NCI-H146 treated with DMSO at 0.1 percent for 48 hours (cell line): ENCODE results near the gene NDUFV1.
"Not testable (repeated sequence)": the region's sequence is repeated elsewhere in the genome, so short reads cannot be mapped to it uniquely, and the experiment has no call there.

Experiments
- DNase-seq: peaks from one replicate; lab custom pipeline; 2025; ENCODE audit not compliant: unreplicated experiment; lab: John Stamatoyannopoulos, UW

NDUFV1 gene

DNA sequence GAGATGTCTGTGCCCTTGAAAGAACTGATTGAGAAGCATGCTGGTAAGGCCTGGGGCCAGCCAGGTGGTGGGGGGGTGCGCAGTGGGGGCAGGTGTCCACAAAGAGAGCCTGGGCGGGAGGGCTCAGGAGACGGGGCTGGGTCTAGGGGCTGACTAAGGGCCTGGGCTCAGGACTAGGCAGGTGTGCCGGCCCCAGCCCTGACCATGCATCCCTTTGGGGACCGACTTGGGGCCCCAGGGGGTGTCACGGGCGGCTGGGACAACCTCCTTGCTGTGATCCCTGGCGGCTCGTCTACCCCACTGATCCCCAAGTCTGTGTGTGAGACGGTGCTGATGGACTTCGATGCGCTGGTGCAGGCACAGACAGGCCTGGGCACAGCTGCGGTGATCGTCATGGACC is 4.4 kb downstream of the NDUFV1 start:
- no peak for DNase-seq

DNA sequence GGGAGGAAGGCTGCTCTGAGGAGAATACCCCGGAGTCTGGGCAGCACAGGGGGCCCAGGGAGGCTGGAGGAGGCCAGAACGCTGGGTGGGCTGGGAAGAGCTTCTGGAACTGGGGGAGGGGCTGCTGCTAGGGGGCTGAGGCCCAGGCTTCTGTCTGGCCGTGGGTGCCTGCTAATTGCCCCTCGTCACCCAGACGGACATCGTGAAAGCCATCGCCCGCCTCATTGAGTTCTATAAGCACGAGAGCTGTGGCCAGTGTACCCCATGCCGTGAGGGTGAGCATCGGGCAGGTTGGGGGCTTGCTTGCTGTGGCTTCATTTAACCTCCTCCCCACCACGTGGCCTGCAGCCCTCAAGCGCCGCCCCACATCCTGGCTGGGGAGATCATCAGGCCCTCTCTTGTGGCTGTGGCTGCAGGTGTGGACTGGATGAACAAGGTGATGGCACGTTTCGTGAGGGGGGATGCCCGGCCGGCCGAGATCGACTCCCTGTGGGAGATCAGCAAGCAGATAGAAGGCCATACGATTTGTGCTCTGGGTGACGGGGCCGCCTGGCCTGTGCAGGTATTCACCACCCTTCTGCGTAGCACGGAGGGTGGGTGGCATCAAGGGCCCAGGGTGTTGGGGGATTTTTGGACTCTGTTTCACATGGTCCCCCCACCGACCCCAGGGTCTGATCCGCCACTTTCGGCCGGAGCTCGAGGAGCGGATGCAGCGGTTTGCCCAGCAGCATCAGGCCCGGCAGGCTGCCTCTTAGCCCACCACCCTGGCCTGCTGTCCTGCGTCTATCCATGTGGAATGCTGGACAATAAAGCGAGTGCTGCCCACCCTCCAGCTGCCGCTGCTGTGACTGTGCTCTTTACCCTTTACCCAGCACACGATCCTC is 5.2 kb downstream of the NDUFV1 start:
- DNase-seq, result no peak

DNA sequence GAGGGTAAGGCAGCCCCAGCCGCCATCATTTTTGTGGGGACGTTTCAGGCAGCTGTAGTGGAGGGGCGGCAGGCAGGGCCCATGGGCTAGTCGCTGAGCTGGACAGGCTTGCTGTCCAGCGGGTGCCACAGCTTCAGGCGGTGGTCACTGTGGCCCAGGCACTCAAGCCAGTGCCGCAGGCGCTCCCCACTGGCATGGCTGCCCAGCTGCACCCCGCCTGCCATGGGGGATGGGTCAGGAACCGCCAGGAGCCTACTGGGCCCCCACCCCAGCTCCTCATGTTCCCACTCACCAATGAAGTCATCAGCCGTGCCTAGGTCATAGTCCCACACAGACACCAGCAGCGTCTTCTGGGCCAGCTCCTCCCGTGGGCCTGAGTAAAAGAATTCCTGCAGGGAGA is 6.0 kb downstream of the NDUFV1 start:
- no peak for DNase-seq

DNA sequence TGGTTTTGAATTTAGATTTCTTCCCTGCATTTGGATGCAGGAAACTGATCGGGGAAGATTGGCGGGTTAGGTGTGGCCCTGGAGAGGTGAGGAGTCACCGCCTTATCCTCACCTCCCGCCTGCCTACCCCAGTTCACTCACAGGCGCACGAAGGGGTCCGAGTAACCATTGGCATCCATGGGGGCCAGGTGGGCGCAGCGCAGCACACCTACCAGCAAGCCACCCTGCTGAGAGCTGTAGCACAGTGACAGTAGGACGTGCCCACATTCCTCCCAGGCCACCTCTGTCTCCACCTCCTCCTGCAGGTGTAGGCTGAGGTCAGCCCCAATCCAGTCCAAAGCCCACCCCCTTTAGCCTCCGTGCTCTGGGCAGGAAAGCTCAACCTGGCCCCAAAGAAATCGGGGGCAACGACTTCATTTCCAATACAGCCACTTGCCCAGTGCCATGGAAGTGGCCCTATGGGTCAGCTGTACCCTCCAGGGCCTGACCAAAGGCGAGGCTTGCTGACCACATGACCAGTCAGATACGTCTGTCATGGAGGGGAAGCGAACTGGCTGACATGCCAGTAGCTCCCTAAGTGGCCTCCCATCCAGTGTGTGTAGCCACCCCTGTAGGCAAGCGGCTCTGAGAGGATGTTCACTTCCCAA is 6.7 kb downstream of the NDUFV1 start:
- DNase-seq, result no peak

DNA sequence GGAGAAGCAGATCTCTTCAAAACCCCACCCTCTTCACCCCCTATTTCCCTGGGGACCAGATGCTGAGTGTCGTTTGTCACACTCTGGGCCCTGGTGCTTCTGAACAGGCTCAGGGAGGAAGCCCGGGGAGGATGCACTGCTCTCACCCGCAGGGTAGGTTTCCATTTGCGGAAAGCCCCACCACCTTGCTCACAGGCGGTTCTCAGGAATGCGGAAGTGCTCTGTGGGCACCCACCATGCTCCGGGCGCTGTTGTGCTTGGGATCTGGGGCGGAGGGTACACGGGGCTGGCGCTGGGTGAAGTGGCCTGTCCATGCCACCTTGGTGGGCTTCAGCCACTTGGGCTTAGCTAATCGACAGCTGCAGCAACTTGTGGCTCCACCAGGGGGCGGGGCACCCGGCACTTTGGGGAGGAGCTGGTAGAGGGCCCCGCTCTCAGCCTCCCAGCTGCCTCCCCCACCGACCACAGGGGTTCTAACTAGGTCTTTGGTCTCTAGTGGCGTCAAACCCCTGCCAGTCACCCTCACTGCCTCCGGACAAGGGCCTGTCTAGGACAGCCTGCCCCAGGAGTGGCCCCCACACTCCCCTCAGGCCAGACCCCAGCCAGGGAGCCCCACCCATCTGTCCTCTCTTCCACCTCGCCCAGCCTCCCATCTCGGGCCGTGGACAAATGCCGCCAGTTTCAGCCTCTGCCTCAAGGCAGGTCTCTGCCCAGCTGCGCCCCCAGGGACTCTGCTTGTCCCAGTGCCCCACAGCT is 7.4 kb downstream of the NDUFV1 start:
- no peak for DNase-seq

DNA sequence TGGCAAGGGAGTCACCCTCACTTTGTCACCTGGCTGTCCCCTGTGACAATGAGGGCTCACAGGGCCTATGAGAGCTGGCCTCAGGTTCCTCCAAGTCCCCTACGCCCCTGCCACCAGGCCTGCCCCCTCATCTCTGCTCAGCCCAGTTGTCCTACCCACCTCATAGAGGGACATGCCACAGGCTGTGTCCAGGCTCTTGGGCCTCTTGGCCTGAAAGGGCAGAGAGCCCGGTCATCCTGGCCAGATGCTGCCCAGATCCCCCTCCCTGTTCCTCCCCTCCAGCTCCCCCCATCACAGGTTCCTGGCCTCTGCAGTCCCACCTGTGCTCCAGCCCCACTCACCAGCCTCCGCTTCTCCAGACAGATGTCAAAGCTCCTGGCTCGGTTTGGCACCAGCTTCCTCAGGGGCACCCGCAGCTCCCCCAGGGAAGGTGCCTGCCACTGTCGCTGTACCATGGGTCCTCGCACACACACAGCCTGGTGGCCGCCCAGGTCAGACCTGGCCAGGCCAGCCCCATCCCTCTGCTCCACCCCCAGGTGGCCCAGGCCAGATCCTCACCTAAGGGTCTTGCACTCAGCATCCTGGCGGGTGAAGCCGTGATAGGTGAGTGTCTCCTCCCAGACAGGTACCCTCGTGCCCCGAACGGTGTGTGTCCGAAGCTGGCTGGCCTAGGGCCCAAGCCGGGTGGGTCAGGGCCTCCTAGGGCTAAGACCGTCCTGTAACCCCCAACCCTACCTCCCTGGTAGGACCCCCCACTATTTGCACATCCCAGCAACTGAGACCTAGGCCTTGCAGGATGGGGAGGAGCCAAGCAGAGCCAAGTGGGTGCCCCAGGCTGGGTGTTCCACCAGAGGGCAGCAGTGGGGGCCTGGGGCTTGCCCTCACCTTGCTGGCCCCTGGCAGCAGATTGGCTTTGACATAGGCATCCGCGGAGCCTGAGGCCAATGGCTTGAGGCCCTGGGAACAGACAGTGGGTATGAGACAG is 8.3 kb downstream of the NDUFV1 start:
- no peak for DNase-seq

DNA sequence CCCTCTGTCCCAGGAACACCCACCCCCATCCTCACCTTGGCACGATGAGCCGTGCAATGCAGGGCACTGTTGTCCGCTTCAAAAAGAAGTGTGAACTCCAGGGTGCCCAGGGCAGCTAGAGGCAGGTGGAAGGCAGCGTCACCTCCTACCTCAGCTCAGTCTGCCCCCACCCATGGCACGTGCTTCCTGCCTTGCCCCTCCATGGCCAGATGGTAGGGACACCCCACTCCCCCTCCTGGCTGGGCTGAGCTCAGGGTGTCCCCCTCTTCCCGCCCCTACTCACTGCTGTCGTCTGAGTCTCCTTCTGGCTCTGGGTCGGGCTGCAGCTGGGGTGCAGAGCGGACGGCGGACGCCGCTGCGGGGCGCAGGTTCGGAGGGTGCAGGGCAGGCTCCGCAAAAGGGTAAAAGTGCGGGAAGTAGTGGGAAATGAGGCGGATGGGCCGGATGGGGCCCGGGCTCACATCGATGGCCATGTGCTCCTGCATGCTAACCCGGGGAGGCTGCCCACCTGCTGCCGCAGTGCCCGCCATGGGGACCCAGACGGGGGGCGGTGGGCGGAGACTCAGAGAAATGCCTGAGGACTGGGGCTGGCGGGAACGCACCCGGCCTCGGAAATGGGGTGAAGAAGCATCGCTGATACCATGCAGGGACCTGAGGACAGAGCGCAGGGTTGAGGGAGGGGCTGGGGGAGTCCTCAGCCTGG is 9.1 kb downstream of the NDUFV1 start:
- DNase-seq, result no peak

DNA sequence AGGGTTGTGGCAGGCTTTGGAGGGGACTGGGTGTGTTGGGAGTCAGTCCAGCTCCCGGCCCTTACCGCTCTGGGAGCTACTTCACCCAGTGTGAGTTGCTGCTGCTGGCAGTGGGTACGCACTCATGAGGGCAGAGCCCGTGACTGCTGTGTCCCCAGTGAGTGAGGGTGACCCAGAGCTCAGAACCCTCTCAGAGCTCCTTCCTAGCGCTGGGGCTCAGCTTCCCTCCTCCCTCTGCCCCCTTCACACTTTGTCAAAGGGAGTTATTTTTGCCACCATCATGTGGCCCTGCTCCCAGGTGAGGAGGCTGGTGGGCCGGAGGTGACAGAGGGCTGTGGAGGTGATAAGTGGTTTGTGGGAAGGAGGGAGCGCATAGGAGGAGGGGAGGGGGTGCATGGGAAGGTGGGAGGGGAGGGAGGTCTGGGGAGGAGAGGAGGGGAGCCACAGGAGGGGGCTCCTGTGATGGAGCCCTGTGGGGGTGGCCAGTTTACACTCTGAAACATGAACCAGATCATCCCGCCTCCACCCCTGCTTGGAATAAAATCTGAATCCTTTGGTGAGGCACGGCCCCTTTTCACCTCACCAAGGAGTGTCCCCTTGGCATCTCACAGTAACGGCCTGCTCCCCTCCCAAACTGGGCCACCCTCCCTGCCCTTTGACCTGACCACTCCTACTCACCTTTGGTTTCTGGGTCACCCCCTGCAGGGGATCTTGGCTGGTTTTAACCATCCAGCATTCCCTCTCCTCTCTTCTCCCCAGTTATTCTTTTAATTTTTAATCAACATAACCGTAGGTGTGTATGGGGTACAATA is 9.9 kb downstream of the NDUFV1 start:
- DNase-seq, result no peak

DNA sequence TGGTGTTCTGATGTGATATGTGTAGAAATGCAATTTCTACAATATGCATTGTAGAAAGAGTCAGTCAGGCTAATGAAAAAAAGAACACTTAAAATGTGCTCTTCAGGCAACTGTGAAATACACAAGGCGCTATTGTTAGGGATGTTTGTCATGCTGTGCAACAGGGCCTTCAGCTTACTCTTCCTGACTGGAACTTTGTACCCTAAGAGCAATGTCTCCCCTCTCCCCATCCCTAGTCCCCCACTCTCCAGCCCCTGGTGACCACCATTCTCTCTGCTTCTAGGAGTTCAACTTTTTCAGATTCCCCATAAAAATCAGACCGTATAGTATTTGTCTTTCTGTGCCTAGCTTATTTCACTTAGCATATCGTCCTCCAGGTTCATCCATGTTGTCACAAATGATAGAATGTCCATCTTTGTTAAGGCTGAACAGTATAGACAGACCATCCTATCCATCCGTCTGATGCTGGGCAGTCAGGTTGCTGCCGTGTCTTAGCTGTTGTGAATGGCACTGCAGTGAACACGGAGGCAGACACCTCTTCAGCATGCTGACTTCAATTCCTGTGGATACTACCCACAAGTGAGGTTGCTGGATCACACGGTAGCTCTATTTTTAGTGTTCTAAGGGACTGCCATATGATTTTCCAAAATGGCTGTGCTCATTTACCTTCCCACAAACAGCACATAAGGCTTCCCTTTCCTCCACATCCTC is 10.7 kb downstream of the NDUFV1 start:
- DNase-seq, result no peak

DNA sequence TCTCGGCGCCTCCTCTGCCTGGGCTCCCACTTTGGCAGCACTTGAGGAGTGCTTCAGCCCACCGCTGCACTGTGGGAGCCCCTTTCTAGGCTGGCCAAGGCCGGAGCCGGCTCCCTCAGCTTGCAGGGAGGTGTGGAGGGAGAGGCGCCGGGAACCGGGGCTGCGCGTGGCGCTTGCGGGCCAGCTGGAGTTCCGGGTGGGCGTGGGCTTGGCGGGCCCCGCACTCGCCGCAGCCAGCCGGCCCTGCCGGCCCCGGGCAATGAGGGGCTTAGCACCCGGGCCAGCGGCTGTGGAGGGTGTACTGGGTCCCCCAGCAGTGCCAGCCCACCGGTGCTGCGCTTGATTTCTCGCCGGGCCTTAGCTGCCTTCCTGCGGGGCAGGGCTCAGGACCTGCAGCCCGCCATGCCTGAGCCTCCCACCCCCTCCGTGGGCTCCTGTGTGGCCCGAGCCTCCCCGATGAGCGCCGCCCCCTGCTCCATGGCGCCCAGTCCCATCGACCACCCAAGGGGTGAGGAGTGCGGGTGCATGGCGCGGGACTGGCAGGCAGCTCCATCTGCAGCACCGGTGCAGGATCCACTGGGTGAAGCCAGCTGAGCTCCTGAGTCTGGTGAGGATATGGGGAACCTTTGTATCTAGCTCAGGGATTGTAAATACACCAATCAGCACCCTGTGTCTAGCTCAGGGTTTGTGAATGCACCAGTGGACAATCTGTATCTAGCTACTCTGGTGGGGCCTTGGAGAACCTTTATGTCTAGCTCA is 12.3 kb downstream of the NDUFV1 start:
- not testable (repeated sequence) for DNase-seq

DNA sequence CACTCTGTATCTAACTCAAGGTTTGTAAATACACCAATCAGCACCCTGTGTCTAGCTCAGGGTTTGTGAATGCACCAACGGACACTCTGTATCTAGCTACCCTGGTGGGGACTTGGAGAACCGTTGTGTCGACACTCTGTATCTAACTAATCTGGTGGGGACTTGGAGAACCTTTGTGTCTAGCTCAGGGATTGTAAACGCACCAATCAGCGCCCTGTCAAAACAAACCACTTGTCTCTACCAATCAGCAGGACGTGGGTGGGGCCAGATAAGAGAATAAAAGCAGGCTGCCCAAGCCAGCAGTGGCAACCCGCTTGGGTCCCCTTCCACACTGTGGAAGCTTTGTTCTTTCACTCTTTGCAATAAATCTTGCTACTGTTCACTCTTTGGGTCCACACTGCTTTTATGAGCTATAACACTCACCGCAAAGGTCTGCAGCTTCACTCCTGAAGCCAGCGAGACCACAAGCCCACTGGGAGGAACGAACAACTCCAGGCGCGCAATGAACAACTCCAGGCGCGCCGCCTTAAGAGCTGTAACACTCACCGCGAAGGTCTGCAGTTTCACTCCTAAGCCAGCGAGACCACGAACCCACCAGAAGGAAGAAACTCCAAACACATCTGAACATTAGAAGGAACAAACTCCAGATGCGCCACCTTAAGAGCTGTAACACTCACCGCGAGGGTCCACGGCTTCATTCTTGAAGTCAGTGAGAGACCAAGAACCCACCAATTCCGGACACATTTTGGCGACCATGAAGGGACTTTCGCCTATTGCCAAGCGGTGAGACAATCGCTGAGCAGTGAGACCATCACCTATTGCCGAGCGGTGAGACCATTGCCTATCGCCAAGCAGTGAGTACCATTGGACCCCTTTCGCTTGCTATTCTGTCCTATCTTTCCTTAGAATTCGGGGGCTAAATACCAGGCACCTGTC is 13.2 kb downstream of the NDUFV1 start:
- DNase-seq, result not testable (repeated sequence)

DNA sequence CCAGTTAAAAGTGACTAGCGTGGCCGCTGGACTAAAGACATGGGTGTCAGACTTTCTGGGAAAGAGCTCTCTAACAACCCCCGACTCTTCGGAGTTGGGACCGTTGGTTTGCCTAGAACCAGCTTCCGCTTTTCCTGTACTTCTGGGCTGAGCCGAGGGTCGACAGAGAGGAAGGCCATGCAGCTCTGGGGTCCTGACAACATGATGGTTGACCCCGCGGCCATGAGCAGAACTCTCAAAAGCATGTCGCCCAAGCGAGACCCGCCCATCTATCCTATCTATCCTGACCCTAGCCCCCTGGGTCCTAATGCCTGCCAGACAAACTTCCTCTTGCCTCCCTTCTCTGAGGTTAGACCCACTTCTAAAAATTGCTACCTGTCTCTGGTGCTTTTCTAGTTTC is 13.9 kb downstream of the NDUFV1 start:
- DNase-seq, result not testable (repeated sequence)

DNA sequence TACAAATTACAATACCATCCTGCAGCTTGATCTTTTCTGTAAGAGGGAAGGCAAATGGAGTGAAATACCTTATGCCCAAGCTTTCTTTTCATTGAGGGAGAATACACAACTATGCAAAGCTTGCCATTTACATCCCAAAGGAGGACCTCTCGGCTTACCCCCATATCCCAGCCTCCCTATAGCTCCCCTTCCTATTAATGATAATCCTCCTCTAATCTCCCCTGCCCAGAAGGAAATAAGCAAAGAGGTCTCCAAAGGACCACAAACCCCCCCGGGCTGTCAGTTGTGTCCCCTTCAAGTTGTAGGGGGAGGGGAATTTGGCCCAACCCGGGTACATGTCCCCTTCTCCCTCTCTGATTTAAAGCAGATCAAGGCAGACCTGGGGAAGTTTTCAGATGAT is 15.2 kb downstream of the NDUFV1 start:
- not testable (repeated sequence) for DNase-seq

DNA sequence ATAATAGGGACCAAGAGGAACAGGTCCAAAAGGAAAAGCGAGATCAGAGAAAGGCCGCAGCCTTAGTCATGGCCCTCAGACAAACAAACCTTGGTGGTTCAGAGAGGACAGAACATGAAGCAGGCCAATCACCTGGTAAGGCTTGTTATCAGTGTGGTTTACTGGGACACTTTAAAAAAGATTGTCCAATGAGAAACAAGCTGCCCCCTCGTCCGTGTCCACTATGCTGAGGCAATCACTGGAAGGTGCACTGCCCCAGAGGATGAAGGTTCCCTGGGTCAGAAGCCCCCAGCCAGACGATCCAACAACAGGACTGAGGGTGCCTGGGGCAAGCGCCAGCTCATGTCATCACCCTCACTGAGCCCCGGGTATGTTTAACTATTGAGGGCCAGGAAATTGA is 16.2 kb downstream of the NDUFV1 start:
- not testable (repeated sequence) for DNase-seq

DNA sequence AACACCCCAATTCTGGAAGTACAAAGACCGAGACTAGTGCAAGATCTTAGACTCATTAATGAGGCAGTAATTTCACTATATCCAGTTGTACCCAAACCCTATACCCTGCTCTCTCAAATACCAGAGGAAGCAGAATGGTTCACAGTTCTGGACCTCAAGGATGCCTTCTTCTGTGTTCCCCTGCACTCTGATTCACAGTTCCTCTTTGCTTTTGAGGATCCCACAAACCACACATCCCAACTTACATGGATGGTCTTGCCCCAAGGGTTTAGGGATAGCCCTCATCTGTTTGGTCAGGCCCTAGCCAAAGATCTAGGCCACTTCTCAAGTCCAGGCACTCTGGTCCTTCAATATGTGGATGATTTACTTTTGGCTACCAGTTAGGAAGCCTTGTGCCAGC is 17.1 kb downstream of the NDUFV1 start:
- not testable (repeated sequence) for DNase-seq

DNA sequence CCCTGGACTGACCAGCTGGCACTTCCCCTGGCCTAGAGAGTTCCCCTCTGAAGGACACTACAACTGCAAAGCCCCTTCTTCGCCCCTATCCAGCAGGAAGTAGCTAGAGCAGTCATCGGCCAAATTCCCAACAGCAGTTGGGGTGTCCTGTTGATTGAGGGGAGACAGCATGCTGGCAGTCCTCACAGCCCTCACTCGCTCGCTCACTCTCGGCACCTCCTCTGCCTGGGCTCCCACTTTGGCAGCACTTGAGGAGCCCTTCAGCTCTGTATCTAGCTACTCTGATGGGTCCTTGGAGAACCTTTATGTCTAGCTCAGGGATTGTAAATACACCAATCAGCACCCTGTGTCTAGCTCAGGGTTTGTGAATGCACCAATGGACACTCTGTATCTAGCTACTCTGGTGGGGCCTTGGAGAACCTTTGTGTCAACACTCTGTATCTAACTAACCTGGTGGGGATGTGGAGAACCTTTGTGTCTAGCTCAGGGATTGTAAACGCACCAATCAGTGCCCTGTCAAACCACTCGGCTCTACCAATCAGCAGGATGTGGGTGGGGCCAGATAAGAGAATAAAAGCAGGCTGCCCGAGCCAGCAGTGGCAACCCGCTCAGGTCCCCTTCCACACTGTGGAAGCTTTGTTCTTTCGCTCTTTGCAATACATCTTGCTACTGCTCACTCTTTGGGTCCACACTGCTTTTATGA is 19.5 kb downstream of the NDUFV1 start:
- DNase-seq, result not testable (repeated sequence)
